HUES6 (cell line): ENCODE measurements around the gene NEUROG2.

Experiments
- H3K27ac ChIP-seq: 2 replicates; pipeline ENCODE4 v1.7.0; 2013; ENCODE audit warnings: low read depth, mild to moderate bottlenecking, low read length, inconsistent platforms
- H3K27me3 ChIP-seq: 2 replicates; pipeline ENCODE4 v1.6.1; 2013; ENCODE audit warnings: low read length; ENCODE audit not compliant: control insufficient read depth, insufficient read depth
- H3K36me3 ChIP-seq: 2 replicates; pipeline ENCODE4 v1.6.1; 2013; ENCODE audit warnings: low read length; ENCODE audit not compliant: control insufficient read depth, insufficient read depth
- H3K4me1 ChIP-seq: 2 replicates; pipeline ENCODE4 v1.6.1; 2013; ENCODE audit warnings: low read length; ENCODE audit not compliant: control insufficient read depth, insufficient read depth
- H3K4me3 ChIP-seq: 2 replicates; pipeline ENCODE4 v1.5.1; 2013; ENCODE audit warnings: low read depth, low read length
- H3K9ac ChIP-seq: one replicate; pipeline ENCODE4 v1.6.1; 2013; ENCODE audit warnings: mild to moderate bottlenecking, low read length
- H3K9me3 ChIP-seq: 2 replicates; pipeline ENCODE4 v1.6.1; 2013; ENCODE audit warnings: low read depth, low read length; ENCODE audit not compliant: control insufficient read depth, insufficient read depth

The NEUROG2 gene

DNA sequence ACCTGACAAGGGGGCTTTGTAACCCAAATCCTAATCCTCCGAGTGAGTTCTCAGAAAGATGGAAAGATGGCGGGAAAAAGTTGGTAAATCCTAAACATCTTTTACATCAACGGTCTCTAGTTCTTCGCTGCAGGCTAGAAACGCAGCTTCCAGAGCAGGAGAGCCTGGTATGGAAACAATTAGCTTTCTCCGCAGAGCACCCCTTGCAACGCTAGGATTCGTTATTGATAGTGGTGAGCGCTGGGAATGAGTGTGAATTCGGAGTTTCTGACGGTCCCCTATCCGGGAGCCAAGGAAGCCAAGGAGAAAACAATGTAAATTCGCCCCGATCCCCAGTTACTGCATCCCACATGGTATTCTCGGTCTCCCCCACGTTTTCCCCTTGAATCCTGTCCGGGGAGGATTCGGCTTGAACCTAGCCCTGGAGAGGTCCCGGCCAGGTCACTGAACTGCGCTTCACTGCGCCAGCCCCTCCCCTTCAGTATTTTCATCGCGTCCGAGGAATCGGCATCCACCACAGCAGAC lies 4.7 kb upstream of the NEUROG2 start:
- H3K27ac ChIP-seq = no peak overlapping the region
- H3K4me3 ChIP-seq = peak overlapping the region; percentile 57
- no peaks in the 10 kb centered on the region for H3K9me3 ChIP-seq
- peaks cover 34% of the 10 kb centered on the region for H3K4me1 ChIP-seq
- H3K36me3 ChIP-seq = no peaks in the 10 kb centered on the region
- H3K27me3 ChIP-seq = peaks cover 99% of the 10 kb centered on the region
- H3K9ac ChIP-seq = no peak overlapping the region

DNA sequence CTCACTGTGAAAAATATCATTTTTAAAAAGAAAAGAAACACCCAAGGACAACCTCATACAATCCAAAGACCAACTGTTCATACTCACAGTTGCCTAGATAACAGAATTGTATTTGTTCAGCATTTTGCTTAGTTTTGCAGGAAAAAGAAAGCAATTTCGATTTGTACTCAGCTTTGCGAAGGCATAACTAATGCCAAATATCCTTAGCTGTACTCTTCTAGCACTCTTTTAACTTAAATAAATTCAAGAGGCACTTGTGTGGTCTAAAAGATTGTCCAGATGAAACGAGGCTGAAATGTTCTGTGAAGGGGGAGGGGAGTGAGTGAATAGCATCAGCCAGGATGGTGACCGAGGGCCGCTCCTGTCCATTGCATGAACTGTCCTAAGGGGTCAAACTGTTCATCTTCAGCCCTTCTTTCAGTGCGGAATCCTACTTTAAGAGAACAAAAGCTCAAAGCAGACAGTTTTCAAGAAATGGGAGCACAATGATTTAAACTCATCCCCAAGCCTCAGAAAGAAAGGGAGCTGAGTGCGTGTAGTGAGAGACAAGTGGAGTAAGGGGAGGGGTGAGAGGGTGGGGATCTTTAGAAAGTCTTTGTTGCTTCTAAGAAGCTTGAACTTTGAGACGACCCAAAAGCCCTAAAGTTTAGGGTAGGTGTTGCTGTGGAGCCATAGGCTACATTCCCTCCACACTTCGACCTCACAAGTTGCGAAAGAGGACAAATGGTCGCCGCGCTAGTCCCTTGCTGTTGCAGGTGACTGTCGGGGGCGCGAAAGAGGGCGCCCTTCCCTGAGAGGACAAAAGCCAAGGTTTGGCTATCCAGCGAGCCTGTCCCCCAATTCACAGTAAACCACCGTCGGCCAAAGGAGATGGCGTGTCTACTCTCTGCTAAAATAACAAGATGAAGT lies 4.0 kb upstream of the NEUROG2 start:
- Histone ChIP-seq H3K4me1 (peaks cover 38% of the 10 kb centered on the region), H3K27me3 (peaks cover 99% of the 10 kb centered on the region), H3K27ac (no peak overlapping the region), H3K9me3 (no peaks in the 10 kb centered on the region), H3K36me3 (no peaks in the 10 kb centered on the region), H3K4me3 (peak overlapping the region; percentile 57), H3K9ac (no peak overlapping the region)

- H3K27ac ChIP-seq = no peak overlapping the region
- H3K27me3 ChIP-seq = peaks cover 100% of the 10 kb centered on the region
- peaks cover 47% of the 10 kb centered on the region for H3K4me1 ChIP-seq
- no peaks in the 10 kb centered on the region for H3K36me3 ChIP-seq
- H3K9ac ChIP-seq = no peak overlapping the region
- no peak overlapping the region for H3K4me3 ChIP-seq
- no peaks in the 10 kb centered on the region for H3K9me3 ChIP-seq
These were observed 2.7 kb upstream of the NEUROG2 start for GRCh38 chr4:112518675-112519074.

DNA sequence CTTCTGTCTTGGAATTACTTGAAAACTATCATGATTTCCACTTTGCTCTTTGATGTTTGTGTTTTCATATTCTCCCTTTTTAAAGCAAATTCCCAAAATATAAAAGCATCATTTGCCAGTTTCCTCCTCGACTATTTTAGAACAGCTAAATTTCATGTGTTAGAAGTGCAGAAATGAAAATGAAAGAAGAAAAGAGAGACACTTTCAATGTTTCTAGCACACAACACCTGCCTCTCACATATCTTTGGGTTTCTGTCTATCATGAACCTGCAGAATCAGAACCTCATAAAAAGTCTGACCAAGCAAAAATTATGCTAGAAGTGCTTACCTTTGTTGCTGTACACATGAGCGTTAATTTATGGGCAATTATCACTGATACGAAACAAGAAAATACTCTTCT lies 1.9 kb upstream of the NEUROG2 start:
- Histone ChIP-seq H3K9me3 (no peaks in the 10 kb centered on the region), H3K4me3 (no peak overlapping the region), H3K4me1 (peaks cover 43% of the 10 kb centered on the region), H3K27ac (no peak overlapping the region), H3K36me3 (no peaks in the 10 kb centered on the region), H3K9ac (no peak overlapping the region), H3K27me3 (peaks cover 100% of the 10 kb centered on the region)

- no peak overlapping the region for H3K27ac ChIP-seq
- no peaks in the 10 kb centered on the region for H3K9me3 ChIP-seq
- H3K27me3 ChIP-seq = peaks cover 100% of the 10 kb centered on the region
- no peak overlapping the region for H3K9ac ChIP-seq
- no peaks in the 10 kb centered on the region for H3K36me3 ChIP-seq
- H3K4me1 ChIP-seq = peaks cover 40% of the 10 kb centered on the region
- H3K4me3 ChIP-seq = peak overlapping the region; percentile 43
These were observed 1.2 kb upstream of the NEUROG2 start for GRCh38 chr4:112517067-112517634.

DNA sequence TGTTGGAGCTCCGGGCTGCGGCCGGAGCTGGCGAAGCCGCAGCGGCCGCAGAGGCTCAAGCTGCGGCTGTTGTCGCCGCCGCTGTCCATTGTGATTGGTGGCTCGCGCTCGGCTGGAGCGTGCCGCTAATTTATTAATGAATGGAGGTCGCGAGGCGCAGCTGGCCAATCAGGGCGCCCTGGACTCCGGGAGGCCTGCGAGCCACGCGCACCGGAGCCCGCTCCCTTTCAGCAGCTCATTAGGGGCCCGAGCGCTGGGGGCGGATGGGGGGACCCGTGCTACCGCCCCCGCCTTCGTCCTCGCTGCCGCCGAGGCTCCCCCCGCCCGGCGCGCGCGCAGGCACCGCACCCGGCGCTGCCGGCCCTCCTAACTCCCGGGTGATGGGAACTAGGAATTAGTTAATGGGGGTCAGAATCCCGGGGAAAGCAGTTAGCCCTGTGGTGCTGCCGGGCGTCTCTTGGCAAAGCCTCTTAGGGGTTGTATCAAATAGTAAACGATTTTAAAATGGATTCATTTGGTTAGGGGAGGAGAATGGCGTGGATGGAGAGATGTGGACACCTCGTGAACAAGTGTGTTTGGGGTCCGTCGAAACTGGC lies 589 bp upstream of the NEUROG2 start:
- H3K36me3 ChIP-seq = no peaks in the 10 kb centered on the region
- no peaks in the 10 kb centered on the region for H3K9me3 ChIP-seq
- H3K4me1 ChIP-seq = peaks cover 38% of the 10 kb centered on the region
- H3K9ac ChIP-seq = no peak overlapping the region
- H3K27ac ChIP-seq = no peak overlapping the region
- peak overlapping the region; percentile 43 for H3K4me3 ChIP-seq
- peaks cover 100% of the 10 kb centered on the region for H3K27me3 ChIP-seq

GRCh38 chr4:112515198-112516065 lies 548 bp downstream of the NEUROG2 start:
- no peak overlapping the region for H3K9ac ChIP-seq
- H3K27ac ChIP-seq = no peak overlapping the region
- no peaks in the 10 kb centered on the region for H3K9me3 ChIP-seq
- H3K27me3 ChIP-seq = peaks cover 100% of the 10 kb centered on the region
- peak overlapping the region; percentile 73 for H3K4me3 ChIP-seq
- H3K36me3 ChIP-seq = no peaks in the 10 kb centered on the region
- H3K4me1 ChIP-seq = peaks cover 38% of the 10 kb centered on the region

DNA sequence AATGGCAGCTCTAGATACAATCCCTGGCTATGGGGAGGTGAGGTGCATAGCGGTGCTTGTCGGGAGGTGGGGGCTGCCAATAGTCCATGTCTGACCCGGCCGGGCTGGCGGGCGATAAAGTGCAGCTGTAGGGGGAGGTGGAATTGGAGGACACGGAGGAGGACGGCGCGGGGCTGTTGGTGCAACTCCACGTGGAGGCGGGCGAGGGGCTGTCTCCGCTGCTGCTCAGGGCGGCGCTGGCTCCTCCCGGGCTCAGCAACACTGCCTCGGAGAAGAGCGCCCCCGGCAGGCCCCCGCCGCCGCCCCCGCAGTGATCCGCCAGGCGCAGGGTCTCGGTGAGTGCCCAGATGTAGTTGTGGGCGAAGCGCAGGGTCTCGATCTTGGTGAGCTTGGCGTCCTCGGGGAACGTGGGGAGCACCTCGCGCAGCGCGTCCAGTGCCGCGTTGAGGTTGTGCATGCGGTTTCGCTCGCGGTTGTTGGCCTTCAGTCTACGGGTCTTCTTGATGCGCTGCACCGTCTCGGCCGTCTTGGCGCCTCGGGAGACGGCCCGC lies 1.3 kb downstream of the NEUROG2 start:
- Histone ChIP-seq H3K27ac (no peak overlapping the region), H3K36me3 (no peaks in the 10 kb centered on the region), H3K4me3 (peak overlapping the region; percentile 73), H3K9ac (no peak overlapping the region), H3K9me3 (no peaks in the 10 kb centered on the region), H3K4me1 (peaks cover 39% of the 10 kb centered on the region), H3K27me3 (peaks cover 100% of the 10 kb centered on the region)

DNA sequence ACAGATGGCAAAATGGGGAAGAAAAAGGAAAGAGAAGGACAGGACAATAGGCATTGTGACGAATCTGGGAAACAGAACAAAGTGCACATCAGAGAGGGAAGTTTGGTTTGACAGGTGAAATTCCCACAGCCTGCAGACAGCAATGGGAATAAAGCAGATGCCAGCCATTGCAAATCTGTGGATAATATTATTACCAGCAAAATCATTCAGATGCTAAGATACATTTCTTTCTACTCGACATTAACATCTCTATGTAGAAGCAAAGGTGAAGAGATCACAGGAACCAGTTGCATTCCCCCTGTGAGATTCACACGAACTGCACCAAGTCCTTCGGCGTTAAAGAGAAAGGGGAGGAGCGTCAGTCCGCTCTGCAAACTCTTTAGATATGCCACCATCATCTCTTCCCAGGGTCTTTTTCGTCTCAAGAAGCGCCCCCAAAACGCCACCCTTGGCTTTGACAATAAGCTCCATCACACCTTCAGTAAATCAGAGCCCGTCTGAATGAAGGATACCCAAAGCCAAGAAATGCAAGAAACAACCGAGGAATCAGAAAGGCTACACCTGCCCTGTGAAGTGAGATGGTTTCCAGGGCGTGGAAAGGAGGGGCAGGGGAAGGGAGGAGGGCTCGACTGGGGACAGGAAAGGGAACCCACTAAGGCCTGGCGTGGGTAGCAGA lies 1.9 kb downstream of the NEUROG2 start:
- Histone ChIP-seq H3K9me3 (no peaks in the 10 kb centered on the region), H3K36me3 (no peaks in the 10 kb centered on the region), H3K27me3 (peaks cover 100% of the 10 kb centered on the region), H3K4me1 (peaks cover 46% of the 10 kb centered on the region), H3K4me3 (peak overlapping the region; percentile 73), H3K9ac (no peak overlapping the region), H3K27ac (no peak overlapping the region)

DNA sequence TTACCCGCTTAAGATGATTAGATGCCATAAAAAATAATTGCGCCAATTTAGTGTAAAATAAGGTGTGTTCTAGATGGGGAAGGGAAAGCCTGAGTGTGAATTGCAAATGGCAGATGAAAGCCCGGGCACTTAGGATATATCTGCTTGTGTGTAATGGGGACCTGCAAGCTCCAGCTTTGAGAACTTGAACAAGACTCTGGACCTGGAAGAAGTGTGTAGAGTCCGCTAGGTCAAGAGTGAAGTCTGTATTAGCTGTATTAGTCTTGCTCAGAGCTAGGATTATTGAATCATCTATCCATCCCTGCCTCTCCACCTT lies 4.2 kb downstream of the NEUROG2 start:
- Histone ChIP-seq H3K9ac (no peak overlapping the region), H3K4me3 (no peak overlapping the region), H3K36me3 (no peaks in the 10 kb centered on the region), H3K27ac (no peak overlapping the region), H3K4me1 (peaks cover 44% of the 10 kb centered on the region), H3K9me3 (no peaks in the 10 kb centered on the region), H3K27me3 (peaks cover 100% of the 10 kb centered on the region)
